ENCODE measurements around the gene HNRNPA1L2.

DNA sequence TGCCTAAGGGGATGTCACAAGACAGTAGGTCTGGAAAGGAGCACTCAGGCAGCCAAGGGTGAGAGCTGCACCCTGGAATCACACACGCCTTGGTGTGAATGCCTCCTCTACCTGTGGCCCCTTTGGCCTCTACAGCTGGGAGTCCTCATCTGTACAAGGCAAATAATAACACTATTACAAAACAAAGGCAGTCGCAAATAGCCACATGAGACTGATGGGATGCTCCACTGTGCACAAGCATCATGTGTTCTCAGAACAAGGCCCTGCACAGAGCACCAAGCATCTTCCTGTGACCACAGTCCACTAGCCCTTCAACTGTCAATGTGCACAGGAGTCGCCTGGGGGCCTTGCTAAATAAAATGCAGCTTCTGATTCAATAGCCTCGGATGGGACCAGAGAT lies 44.6 kb upstream of the HNRNPA1L2 start:
- TF ChIP-seq, protein P1, sequence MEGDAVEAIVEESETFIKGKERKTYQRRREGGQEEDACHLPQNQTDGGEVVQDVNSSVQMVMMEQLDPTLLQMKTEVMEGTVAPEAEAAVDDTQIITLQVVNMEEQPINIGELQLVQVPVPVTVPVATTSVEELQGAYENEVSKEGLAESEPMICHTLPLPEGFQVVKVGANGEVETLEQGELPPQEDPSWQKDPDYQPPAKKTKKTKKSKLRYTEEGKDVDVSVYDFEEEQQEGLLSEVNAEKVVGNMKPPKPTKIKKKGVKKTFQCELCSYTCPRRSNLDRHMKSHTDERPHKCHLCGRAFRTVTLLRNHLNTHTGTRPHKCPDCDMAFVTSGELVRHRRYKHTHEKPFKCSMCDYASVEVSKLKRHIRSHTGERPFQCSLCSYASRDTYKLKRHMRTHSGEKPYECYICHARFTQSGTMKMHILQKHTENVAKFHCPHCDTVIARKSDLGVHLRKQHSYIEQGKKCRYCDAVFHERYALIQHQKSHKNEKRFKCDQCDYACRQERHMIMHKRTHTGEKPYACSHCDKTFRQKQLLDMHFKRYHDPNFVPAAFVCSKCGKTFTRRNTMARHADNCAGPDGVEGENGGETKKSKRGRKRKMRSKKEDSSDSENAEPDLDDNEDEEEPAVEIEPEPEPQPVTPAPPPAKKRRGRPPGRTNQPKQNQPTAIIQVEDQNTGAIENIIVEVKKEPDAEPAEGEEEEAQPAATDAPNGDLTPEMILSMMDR (IDR thresholded peaks at IDR 0.05), result no peak
- no peak for TF ChIP-seq POLR2AphosphoS5 (IDR thresholded peaks at IDR 0.05)
- no peak for TF ChIP-seq POLR2A (IDR thresholded peaks at IDR 0.05)

Measured in gastroesophageal sphincter (tissue), 3 donors.